Lung (tissue), 12 donors: ENCODE data around the gene ZFAND3. TPM values are rescaled to one million over a fixed set of nuclear protein-coding genes. Genes with fewer than 3 reads are reported as not detected.
"Not testable (repeated sequence)": the region's sequence is repeated elsewhere in the genome, so short reads cannot be mapped to it uniquely, and the experiment has no call there.

ENCODE experiments used
- ATAC-seq: fragments of 200-7000 bp; cut with Tn5 transposase; one replicate; pipeline ENCODE4 v1.9.1; 2020; ENCODE audit warnings: moderate number of reproducible peaks; ENCODE audit not compliant: insufficient read depth, low FRiP score
- DNase-seq, 3 donors: peaks; one replicate each; pipeline ENCODE4 v3.0.0-alpha.2; 2013 to 2017
- H3K27ac ChIP-seq, 2 donors: one replicate each; pipeline ENCODE4 v1.5.1; 2013; ENCODE audit warnings: mild to moderate bottlenecking in 2 of 2, moderate library complexity in 2 of 2, control low read depth in 1 of 2, inconsistent platforms in 1 of 2, low read depth in 1 of 2, low read length in 1 of 2
- H3K27me3 ChIP-seq, 3 donors: one replicate each; pipeline ENCODE4 v1.5.1; 2013; ENCODE audit warnings: low read length in 2 of 3; ENCODE audit not compliant: control insufficient read depth in 3 of 3, insufficient read depth in 3 of 3
- H3K36me3 ChIP-seq, 4 donors: one replicate each; pipeline ENCODE4 v1.5.1; 2013; ENCODE audit warnings: low read length in 4 of 4, mild to moderate bottlenecking in 1 of 4, moderate library complexity in 1 of 4; ENCODE audit not compliant: control insufficient read depth in 4 of 4, insufficient read depth in 4 of 4
- H3K4me1 ChIP-seq, 5 donors: one replicate each; pipeline ENCODE4 v1.5.1; 2013; ENCODE audit warnings: low read length in 5 of 5, mild to moderate bottlenecking in 2 of 5, moderate library complexity in 1 of 5; ENCODE audit not compliant: control insufficient read depth in 5 of 5, insufficient read depth in 5 of 5
- H3K4me3 ChIP-seq: one replicate; pipeline ENCODE4 v1.5.1; 2013; ENCODE audit warnings: mild to moderate bottlenecking, control low read depth, moderate library complexity
- H3K9ac ChIP-seq, 2 donors: one replicate each; pipeline ENCODE4 v1.5.1; 2013; ENCODE audit warnings: low read length in 2 of 2, control low read depth in 1 of 2; ENCODE audit not compliant: insufficient read depth in 1 of 2
- H3K9me3 ChIP-seq, 4 donors: one replicate each; pipeline ENCODE4 v1.5.1; 2013; ENCODE audit warnings: low read length in 3 of 4, mild to moderate bottlenecking in 1 of 4, moderate library complexity in 1 of 4; ENCODE audit not compliant: control insufficient read depth in 4 of 4, insufficient read depth in 3 of 4
- WGBS, 2 donors: extraction: QIAGEN DNeasy Blood & Tissue Kit; methylation state at CpG; one replicate each; pipeline ENCODE4 v1.1.7; 2013; 5-methylcytosine and 5-hydroxymethylcytosine counted together
- polyA plus RNA-seq, 2 donors: library from polyadenylated mRNA; stranded (reverse); fragments of 200-250 nt; gene quantifications; one replicate each; pipeline ENCODE4 v1.2.1, GENCODE V29; 2013
- total RNA-seq, 2 donors: library from RNA; depleted of rRNA in 1 of 2; stranded (reverse); fragments of >200 nt in 1 of 2; gene quantifications; one replicate each; pipeline ENCODE4 v1.2.1, GENCODE V29; 2014 to 2021
- TF ChIP-seq, protein P1 (sequence below): IDR thresholded peaks from 2 replicates; pipeline ENCODE4 v1.5.1; 2012; ENCODE audit warnings: mild to moderate bottlenecking; ENCODE audit errors: control extremely low read depth, extremely low read depth
- donor health status: control.
- donor health status: control.
- donor health status: Bipolar disorder and iron deficiency.
- donor health status: healthy.
- donor health status: DM: yes; HTN: yes; CAD: no.

Gene ZFAND3
- total and polyA plus RNA-seq, 4 donors = 27.6 to 63.6 (median 51.3) TPM

DNA sequence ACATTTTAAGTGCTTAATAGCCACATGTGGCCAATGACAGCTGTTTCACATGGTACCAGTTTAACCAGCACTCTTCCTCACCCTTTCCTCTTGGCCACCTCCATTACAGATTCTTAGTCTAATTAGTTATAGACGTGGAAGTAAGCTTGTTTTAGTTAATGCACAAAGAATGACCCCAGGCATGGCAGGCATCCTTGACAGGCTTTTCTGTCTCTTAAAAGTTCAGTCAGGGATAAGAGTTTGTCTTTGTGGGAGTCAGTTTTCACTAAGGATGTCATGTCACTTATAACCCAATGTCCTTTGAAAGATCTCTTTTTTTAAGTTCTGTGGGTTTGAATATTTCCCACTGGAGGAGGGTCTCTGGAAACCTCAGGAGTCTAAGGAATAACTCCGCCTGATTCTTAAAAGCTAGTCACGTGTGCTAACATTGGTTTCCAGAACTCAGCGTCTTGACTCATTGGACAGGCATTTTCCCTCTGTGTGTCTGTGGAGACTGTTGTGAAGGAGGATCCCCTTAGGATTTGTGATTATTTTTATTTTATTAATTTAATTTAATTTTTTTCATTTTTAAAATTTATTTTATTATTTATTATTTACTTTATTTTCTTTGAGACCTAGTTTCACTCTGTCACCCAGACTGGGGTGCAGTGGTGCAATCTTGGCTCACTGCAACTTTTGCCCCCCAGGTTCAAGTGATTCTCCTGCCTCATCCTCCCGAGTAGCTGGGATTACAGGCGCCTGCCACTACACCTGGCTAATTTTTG is 171.4 kb downstream of the ZFAND3 start:
- H3K4me3 ChIP-seq = no peak overlapping the region
- H3K27me3 ChIP-seq = no peaks in the 10 kb centered on the region
- ATAC-seq (no peak), DNase-seq (no peak)
- no peak overlapping the region for H3K9ac ChIP-seq
- WGBS, 2 donors = 68 to 87% methylated on average over 6 of the region's 6 CpGs
- H3K36me3 ChIP-seq = no peaks in the 10 kb centered on the region
- TF ChIP-seq, protein P1, sequence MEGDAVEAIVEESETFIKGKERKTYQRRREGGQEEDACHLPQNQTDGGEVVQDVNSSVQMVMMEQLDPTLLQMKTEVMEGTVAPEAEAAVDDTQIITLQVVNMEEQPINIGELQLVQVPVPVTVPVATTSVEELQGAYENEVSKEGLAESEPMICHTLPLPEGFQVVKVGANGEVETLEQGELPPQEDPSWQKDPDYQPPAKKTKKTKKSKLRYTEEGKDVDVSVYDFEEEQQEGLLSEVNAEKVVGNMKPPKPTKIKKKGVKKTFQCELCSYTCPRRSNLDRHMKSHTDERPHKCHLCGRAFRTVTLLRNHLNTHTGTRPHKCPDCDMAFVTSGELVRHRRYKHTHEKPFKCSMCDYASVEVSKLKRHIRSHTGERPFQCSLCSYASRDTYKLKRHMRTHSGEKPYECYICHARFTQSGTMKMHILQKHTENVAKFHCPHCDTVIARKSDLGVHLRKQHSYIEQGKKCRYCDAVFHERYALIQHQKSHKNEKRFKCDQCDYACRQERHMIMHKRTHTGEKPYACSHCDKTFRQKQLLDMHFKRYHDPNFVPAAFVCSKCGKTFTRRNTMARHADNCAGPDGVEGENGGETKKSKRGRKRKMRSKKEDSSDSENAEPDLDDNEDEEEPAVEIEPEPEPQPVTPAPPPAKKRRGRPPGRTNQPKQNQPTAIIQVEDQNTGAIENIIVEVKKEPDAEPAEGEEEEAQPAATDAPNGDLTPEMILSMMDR = no peak
- H3K27ac ChIP-seq = no peak overlapping the region
- H3K4me1 ChIP-seq = peaks cover 7 to 52% (median 20%) of the 10 kb centered on the region in 5 donors
- H3K9me3 ChIP-seq = no peaks in the 10 kb centered on the region

DNA sequence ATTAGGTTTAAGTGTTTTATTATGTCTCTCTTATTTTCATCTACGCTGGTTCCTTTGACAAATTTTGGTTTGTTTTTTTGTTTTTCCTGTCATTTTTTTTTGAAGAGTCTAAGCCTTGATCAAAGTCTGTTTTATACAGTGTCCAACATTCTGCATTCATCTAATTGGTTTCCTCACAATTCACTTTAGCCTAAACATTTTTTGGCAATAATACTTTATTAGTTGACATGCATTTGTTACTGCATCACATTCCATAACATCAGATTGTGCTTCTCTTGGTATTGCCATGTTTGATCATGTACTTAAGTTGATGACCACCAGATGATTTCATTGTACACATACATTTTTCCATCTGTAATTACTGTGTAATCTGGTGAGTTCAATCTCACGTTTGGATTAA is 173.2 kb downstream of the ZFAND3 start:
- H3K9me3 ChIP-seq = no peaks in the 10 kb centered on the region
- H3K9ac ChIP-seq = no peak overlapping the region
- no peaks in the 10 kb centered on the region for H3K36me3 ChIP-seq
- H3K27ac ChIP-seq = no peak overlapping the region
- TF ChIP-seq, protein P1 = no peak
- ATAC-seq (no peak), DNase-seq (no peak)
- no peaks in the 10 kb centered on the region for H3K27me3 ChIP-seq
- peaks cover 5 to 46% (median 15%) of the 10 kb centered on the region in 5 donors for H3K4me1 ChIP-seq
- WGBS, 2 donors = 88 to 90% methylated on average over 2 of the region's 2 CpGs
- no peak overlapping the region for H3K4me3 ChIP-seq

- peaks cover 5 to 42% (median 14%) of the 10 kb centered on the region in 5 donors for H3K4me1 ChIP-seq
Measured at GRCh38 chr6:37993194-37993593, 173.7 kb downstream of the ZFAND3 start.

GRCh38 chr6:37993596-37993995 is 174.1 kb downstream of the ZFAND3 start:
- TF ChIP-seq, protein P1 = no peak
- 84 to 92% methylated on average over 5 of the region's 5 CpGs for WGBS, 2 donors
- Histone ChIP-seq H3K4me3 (no peak overlapping the region), H3K9me3 (no peaks in the 10 kb centered on the region), H3K9ac (no peak overlapping the region), H3K27me3 (no peaks in the 10 kb centered on the region), H3K36me3 (no peaks in the 10 kb centered on the region), H3K4me1 (peaks cover 5 to 38% (median 12%) of the 10 kb centered on the region in 5 donors), H3K27ac (no peak overlapping the region)
- DNase-seq (no peak), ATAC-seq (no peak)

More at GRCh38 chr6:37993194-37993593, 173.7 kb downstream of the ZFAND3 start:
- not testable (repeated sequence) for DNase-seq, H3K27ac ChIP-seq, H3K9ac ChIP-seq, H3K9me3 ChIP-seq, H3K36me3 ChIP-seq, H3K27me3 ChIP-seq, ATAC-seq, H3K4me3 ChIP-seq
- WGBS, 2 donors = 98% methylated on average over 7 of the region's 7 CpGs
